Stimulated activated CD4-positive, alpha-beta T cell treated with anti-CD3 and anti-CD28 coated beads, Interleukin-1b, Interleukin-23, amount 100 ng/mL, for 4 hours (primary cell): Measurements from ENCODE around the gene PDZD7.

Source experiments
- DNase-seq, 2 donors: peaks; one replicate each; pipeline ENCODE4 v3.0.0-alpha.2; 2020; ENCODE audit warnings: low read depth in 2 of 2

The PDZD7 gene

GRCh38 chr10:100968062-100968736 is 62.7 kb downstream of the PDZD7 start:
- no peak for DNase-seq

DNA sequence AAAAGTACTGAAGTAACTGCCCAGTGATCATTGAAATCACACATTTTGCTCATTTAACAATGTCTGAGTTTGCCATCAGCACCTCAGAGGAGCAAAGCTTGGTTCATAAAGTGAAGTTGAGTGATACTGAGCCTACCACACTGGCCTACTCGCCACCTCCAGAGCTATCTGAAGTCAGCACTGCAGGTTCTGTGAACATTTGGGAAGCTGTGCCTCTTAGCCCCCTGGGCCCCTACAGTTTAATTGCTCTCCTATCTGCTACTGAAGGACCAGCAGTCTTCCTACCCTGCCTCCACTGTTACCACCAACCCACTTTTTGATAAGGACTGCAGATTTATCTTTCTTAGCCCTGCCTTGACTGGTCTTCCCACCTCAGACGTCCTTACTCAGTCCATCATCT is 63.6 kb downstream of the PDZD7 start:
- no peak for DNase-seq

- DNase-seq: no peak
Measured at GRCh38 chr10:100966887-100967286, 64.0 kb downstream of the PDZD7 start.

GRCh38 chr10:100965820-100966219 is 65.1 kb downstream of the PDZD7 start:
- DNase-seq: no peak

- DNase-seq: no peak
Measured at GRCh38 chr10:100963826-100964225, 67.1 kb downstream of the PDZD7 start.

- no peak for DNase-seq
Measured at GRCh38 chr10:100962351-100963080, 68.4 kb downstream of the PDZD7 start.

- no peak for DNase-seq
Measured at GRCh38 chr10:100960251-100960650, 70.7 kb downstream of the PDZD7 start.
